Cardiac fibroblast (primary cell): ENCODE results near the gene OR2K2.
"Not testable (repeated sequence)": the region's sequence is repeated elsewhere in the genome, so short reads cannot be mapped to it uniquely, and the experiment has no call there.

ENCODE experiments used
- DNase-seq, 2 donors: peaks; one replicate each; pipeline versions ENCODE4 v3.0.0 to v3.0.0-alpha.2; 2010; ENCODE audit warnings: low read depth in 2 of 2
- H3K4me3 ChIP-seq, 2 donors: replicated peaks in 1 of 2; 1 replicate in 1 of 2; 2 replicates in 1 of 2; pipeline ENCODE4 v1.5.1; 2011; ENCODE audit warnings: low read depth in 2 of 2, low read length in 2 of 2, mild to moderate bottlenecking in 2 of 2, moderate library complexity in 1 of 2
- CTCF ChIP-seq: IDR thresholded peaks from one replicate; pipeline ENCODE4 v1.5.1; 2011; ENCODE audit warnings: low read depth, mild to moderate bottlenecking, low read length, inconsistent platforms

Gene OR2K2

DNA sequence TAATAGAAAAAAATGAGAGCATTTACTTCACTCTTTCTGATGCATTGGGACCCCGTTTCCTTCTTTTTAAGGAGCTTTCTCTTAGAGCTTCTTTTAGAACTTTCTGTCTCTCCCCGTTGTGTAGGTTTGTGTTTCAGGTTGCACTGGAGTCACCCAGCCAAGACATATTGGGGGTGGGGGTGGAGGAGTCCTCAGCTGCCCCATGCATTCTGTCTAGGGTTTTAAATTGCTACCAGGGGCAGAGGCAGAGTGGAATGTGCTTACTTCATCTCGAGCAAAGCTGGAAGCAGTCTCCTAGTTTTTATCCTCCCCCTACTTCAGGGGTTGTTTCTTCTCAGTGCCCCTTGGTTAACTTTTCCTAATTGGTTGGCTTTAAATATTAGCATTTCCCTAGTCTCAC lies 9.4 kb downstream of the OR2K2 start:
- H3K4me3 ChIP-seq, result no peak overlapping the region
- no peak for DNase-seq
- TF ChIP-seq CTCF, result no peak

GRCh38 chr9:111316796-111317195 lies 13.2 kb downstream of the OR2K2 start:
- no peak overlapping the region for H3K4me3 ChIP-seq
- TF ChIP-seq CTCF, result no peak
- peak in 1 of 2 donors; percentile 51 for DNase-seq

- no peak overlapping the region for H3K4me3 ChIP-seq
- TF ChIP-seq CTCF, result no peak
- DNase-seq, result no peak
Measured at GRCh38 chr9:111305914-111306313, 24.1 kb downstream of the OR2K2 start.

- DNase-seq, H3K4me3 ChIP-seq: not testable (repeated sequence)
Measured at GRCh38 chr9:111304000-111304399, 26.0 kb downstream of the OR2K2 start.

- DNase-seq, result peak; percentile 70 to 91
- TF ChIP-seq CTCF, result no peak
- H3K4me3 ChIP-seq, result no peak overlapping the region
Measured at GRCh38 chr9:111301195-111301594, 28.8 kb downstream of the OR2K2 start.

DNA sequence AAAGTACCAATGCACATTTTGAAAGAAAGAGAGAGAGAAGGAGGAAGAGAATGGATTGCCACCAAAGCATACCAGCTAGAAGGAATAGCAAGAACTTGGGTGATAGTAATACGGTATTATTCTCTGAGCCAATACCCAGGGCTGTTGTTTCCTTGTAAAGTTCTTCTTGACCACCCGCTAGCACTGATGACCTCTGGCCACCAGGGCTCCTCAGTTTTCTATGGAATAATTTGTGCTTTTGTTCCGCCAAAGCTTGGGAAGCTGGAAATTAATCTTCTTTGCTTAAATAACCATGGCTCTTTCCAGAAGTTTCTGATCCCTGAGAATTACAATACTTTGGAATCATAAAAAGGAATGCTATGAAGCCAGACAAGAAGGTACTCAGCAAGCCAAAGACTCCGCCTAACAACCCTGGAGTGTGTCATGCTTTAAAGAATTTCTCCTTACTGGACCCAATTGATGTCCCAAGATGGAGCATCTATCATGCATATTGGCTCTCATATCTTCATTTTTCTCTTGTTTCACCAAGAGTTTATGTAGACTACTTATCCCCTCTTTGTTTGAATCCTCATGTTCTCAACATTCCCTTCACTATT lies 29.8 kb downstream of the OR2K2 start:
- DNase-seq, result no peak
- no peak overlapping the region for H3K4me3 ChIP-seq
- no peak for TF ChIP-seq CTCF

DNA sequence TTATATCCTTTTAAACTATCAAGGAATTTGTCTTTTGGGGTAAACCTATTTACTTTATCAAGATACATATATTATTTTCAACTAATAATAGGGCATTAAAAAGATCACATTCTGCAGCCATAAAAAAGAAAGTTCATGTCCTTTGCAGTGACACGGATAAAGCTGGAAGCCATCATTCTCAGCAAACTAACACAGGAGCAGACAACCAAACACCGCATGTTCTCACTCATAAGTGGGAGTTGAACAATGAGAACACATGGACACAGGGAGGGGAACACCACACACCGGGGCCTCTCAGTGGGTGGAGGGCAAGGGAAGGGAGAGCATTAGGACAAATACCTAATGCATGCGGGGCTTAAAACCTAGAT lies 30.4 kb downstream of the OR2K2 start:
- H3K4me3 ChIP-seq, result not testable (repeated sequence)

DNA sequence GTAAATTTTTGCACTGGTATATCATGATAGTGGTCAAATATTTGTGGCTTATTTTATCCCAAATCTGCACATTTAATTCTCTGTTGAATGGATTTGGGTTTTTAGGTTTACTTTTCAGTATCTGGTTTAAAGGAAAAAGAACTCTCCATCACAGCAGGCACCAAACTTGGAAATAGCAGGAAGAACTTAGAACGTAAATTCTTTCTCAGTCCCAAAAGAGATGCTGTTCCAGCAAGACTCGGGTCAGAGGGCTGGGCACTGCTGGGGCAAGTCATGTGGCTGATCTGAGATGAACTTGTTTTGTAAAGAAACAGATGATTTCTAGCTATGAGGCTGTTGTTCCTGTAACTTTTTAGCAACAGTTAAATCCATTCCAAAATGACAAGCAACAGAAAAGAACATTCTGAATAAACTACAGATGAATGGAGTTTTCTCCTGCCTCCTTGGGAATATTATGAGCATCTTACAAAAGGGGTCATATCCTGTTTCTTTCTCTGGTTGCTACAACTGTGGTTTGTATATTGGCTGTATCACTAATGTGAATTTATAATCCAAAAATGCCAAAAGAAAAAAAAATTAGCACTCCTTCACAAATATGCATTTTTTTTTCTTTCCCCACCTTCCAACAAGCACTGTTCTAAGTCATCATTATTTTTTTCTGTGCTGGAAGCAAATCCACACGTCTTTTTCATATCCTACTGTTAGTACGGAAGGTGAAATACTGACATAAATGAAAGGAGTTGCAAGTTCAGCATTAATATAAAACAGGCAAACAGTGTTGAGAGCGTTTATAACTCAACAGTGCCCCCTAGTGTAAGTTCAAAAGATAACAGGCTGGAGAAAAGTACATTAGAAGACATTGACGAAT lies 31.1 kb downstream of the OR2K2 start:
- peak; percentile 60 for TF ChIP-seq CTCF
- DNase-seq, result peak; percentile 83 to 86
- no peak overlapping the region for H3K4me3 ChIP-seq

More for the DNA sequence above, 30.4 kb downstream of the OR2K2 start:
- DNase-seq, result not testable (repeated sequence)
